Skeletal muscle tissue (tissue), 4 donors: Measurements from ENCODE around the gene ZBTB7B. TPM values are rescaled to one million over a fixed set of nuclear protein-coding genes. Genes with fewer than 3 reads are reported as not detected.

Source experiments
- H3K27ac ChIP-seq: one replicate; pipeline ENCODE4 v1.7.0; 2013; ENCODE audit warnings: mild to moderate bottlenecking, low read depth, low read length, inconsistent platforms
- H3K27me3 ChIP-seq, 3 donors: one replicate each; pipeline ENCODE4 v1.7.0; 2013; ENCODE audit warnings: low read length in 3 of 3; ENCODE audit not compliant: control insufficient read depth in 3 of 3, insufficient read depth in 3 of 3
- H3K36me3 ChIP-seq, 3 donors: one replicate each; pipeline ENCODE4 v1.7.0; 2013; ENCODE audit warnings: low read length in 3 of 3; ENCODE audit not compliant: control insufficient read depth in 3 of 3, insufficient read depth in 3 of 3
- H3K4me1 ChIP-seq, 3 donors: one replicate each; pipeline ENCODE4 v1.7.0; 2013; ENCODE audit warnings: low read length in 3 of 3, mild to moderate bottlenecking in 3 of 3; ENCODE audit not compliant: control insufficient read depth in 3 of 3, insufficient read depth in 3 of 3
- H3K4me3 ChIP-seq, 3 donors: one replicate each; pipeline ENCODE4 v1.7.0; 2013; ENCODE audit warnings: low read length in 3 of 3
- H3K9ac ChIP-seq, 3 donors: one replicate each; pipeline ENCODE4 v1.7.0; 2013; ENCODE audit warnings: low read length in 3 of 3, mild to moderate bottlenecking in 3 of 3, moderate library complexity in 2 of 3, low read depth in 1 of 3
- H3K9me3 ChIP-seq, 3 donors: one replicate each; pipeline ENCODE4 v1.7.0; 2013; ENCODE audit warnings: low read length in 3 of 3; ENCODE audit not compliant: control insufficient read depth in 3 of 3
- total RNA-seq: library from RNA; depleted of rRNA; stranded (reverse); fragments of >200 nt; gene quantifications from one replicate; pipeline ENCODE4 v1.2.3, GENCODE V29; 2014
- donor health status: Osteomylitis.

The ZBTB7B gene
- total RNA-seq, 1 donor from 2014 or later: 7.8 TPM

- Histone ChIP-seq H3K9ac (peak overlapping the region in 1 of 3 donors; percentile 35), H3K4me3 (no peak overlapping the region), H3K4me1 (peaks cover 6 to 16% (median 7%) of the 10 kb centered on the region in 3 donors), H3K27me3 (no peaks in the 10 kb centered on the region), H3K36me3 (no peaks in the 10 kb centered on the region), H3K27ac (no peak overlapping the region), H3K9me3 (no peaks in the 10 kb centered on the region)
Measured at GRCh38 chr1:155022136-155022926, 19.7 kb downstream of the ZBTB7B start.

- no peak overlapping the region for H3K4me3 ChIP-seq
- H3K36me3 ChIP-seq: no peaks in the 10 kb centered on the region
- H3K9ac ChIP-seq: peak overlapping the region in 1 of 3 donors; percentile 35
- H3K27ac ChIP-seq: no peak overlapping the region
- peaks cover 2 to 10% (median 3%) of the 10 kb centered on the region in 3 donors for H3K4me1 ChIP-seq
- H3K27me3 ChIP-seq: no peaks in the 10 kb centered on the region
- no peaks in the 10 kb centered on the region for H3K9me3 ChIP-seq
Measured at GRCh38 chr1:155022927-155023236, 20.3 kb downstream of the ZBTB7B start.

- Histone ChIP-seq H3K27ac (no peak overlapping the region), H3K27me3 (no peaks in the 10 kb centered on the region), H3K4me3 (no peak overlapping the region), H3K4me1 (peaks cover 0 to 4% (median 0%) of the 10 kb centered on the region in 3 donors), H3K9me3 (no peaks in the 10 kb centered on the region), H3K36me3 (no peaks in the 10 kb centered on the region), H3K9ac (no peak overlapping the region)
Measured at GRCh38 chr1:155023627-155024026, 21.0 kb downstream of the ZBTB7B start.

- H3K4me1 ChIP-seq: no peaks in the 10 kb centered on the region
- no peaks in the 10 kb centered on the region for H3K36me3 ChIP-seq
- no peak overlapping the region for H3K9ac ChIP-seq
- H3K27me3 ChIP-seq: no peaks in the 10 kb centered on the region
- no peaks in the 10 kb centered on the region for H3K9me3 ChIP-seq
- no peak overlapping the region for H3K4me3 ChIP-seq
- no peak overlapping the region for H3K27ac ChIP-seq
Measured at GRCh38 chr1:155024315-155024714, 21.7 kb downstream of the ZBTB7B start.

- H3K4me3 ChIP-seq: no peak overlapping the region
- no peaks in the 10 kb centered on the region for H3K36me3 ChIP-seq
- H3K4me1 ChIP-seq: no peaks in the 10 kb centered on the region
- no peaks in the 10 kb centered on the region for H3K9me3 ChIP-seq
- H3K27ac ChIP-seq: no peak overlapping the region
- H3K9ac ChIP-seq: no peak overlapping the region
- no peaks in the 10 kb centered on the region for H3K27me3 ChIP-seq
Measured at GRCh38 chr1:155026154-155026553, 23.6 kb downstream of the ZBTB7B start.

- H3K27ac ChIP-seq: no peak overlapping the region
- no peaks in the 10 kb centered on the region for H3K27me3 ChIP-seq
- no peak overlapping the region for H3K9ac ChIP-seq
Measured at GRCh38 chr1:155026588-155026987, 24.0 kb downstream of the ZBTB7B start.

GRCh38 chr1:155029513-155030242 is 27.1 kb downstream of the ZBTB7B start:
- H3K9ac ChIP-seq: no peak overlapping the region
- H3K27ac ChIP-seq: no peak overlapping the region
- no peak overlapping the region for H3K4me3 ChIP-seq
- no peaks in the 10 kb centered on the region for H3K4me1 ChIP-seq
- no peaks in the 10 kb centered on the region for H3K9me3 ChIP-seq
- peaks cover 0 to 2% (median 0%) of the 10 kb centered on the region in 3 donors for H3K27me3 ChIP-seq
- H3K36me3 ChIP-seq: no peaks in the 10 kb centered on the region

More at GRCh38 chr1:155026588-155026987, 24.0 kb downstream of the ZBTB7B start:
- Histone ChIP-seq H3K36me3 (no peaks in the 10 kb centered on the region), H3K4me3 (no peak overlapping the region), H3K4me1 (no peaks in the 10 kb centered on the region), H3K9me3 (no peaks in the 10 kb centered on the region)

GRCh38 chr1:155030243-155030795 is 27.7 kb downstream of the ZBTB7B start:
- no peaks in the 10 kb centered on the region for H3K36me3 ChIP-seq
- H3K9me3 ChIP-seq: no peaks in the 10 kb centered on the region
- no peak overlapping the region for H3K9ac ChIP-seq
- H3K27ac ChIP-seq: no peak overlapping the region
- H3K4me1 ChIP-seq: no peaks in the 10 kb centered on the region
- H3K4me3 ChIP-seq: no peak overlapping the region
- peaks cover 0 to 2% (median 0%) of the 10 kb centered on the region in 3 donors for H3K27me3 ChIP-seq

GRCh38 chr1:155030899-155031298 is 28.3 kb downstream of the ZBTB7B start:
- no peaks in the 10 kb centered on the region for H3K36me3 ChIP-seq
- H3K27me3 ChIP-seq: peaks cover 0 to 2% (median 0%) of the 10 kb centered on the region in 3 donors
- H3K9ac ChIP-seq: no peak overlapping the region
- no peaks in the 10 kb centered on the region for H3K9me3 ChIP-seq
- no peak overlapping the region for H3K27ac ChIP-seq
- H3K4me1 ChIP-seq: no peaks in the 10 kb centered on the region
- H3K4me3 ChIP-seq: no peak overlapping the region

- peaks cover 0 to 2% (median 0%) of the 10 kb centered on the region in 3 donors for H3K27me3 ChIP-seq
- no peak overlapping the region for H3K4me3 ChIP-seq
- H3K9me3 ChIP-seq: no peaks in the 10 kb centered on the region
- H3K36me3 ChIP-seq: no peaks in the 10 kb centered on the region
- H3K9ac ChIP-seq: no peak overlapping the region
- no peak overlapping the region for H3K27ac ChIP-seq
- peaks cover 0 to 5% (median 0%) of the 10 kb centered on the region in 3 donors for H3K4me1 ChIP-seq
Measured at GRCh38 chr1:155032886-155033285, 30.3 kb downstream of the ZBTB7B start.
